NCI-H1092 (cell line): Measurements from ENCODE around the gene ADISSP.

ENCODE experiments used
- DNase-seq: peaks from one replicate; lab custom pipeline; 2025; lab: John Stamatoyannopoulos, UW

The ADISSP gene

DNA sequence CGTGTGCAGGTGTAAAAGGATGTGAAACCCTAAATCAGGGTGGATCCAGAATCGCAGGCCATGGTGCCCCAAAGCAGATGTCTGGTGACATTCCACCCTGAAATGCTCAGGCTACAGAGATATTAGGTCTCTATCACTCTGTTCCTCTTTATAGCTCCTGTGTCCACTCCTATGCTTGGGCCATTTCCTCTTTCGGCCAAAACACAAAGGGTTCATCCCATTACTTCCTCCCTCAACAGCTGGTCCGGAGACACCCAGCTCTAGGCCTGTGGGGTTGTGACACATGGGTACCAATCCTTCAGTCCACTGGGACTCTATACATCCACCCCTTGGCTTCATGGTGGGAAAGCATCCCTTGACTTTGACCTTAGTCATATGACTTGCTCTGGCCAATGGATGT lies 53.5 kb downstream of the ADISSP start:
- no peak for DNase-seq

DNA sequence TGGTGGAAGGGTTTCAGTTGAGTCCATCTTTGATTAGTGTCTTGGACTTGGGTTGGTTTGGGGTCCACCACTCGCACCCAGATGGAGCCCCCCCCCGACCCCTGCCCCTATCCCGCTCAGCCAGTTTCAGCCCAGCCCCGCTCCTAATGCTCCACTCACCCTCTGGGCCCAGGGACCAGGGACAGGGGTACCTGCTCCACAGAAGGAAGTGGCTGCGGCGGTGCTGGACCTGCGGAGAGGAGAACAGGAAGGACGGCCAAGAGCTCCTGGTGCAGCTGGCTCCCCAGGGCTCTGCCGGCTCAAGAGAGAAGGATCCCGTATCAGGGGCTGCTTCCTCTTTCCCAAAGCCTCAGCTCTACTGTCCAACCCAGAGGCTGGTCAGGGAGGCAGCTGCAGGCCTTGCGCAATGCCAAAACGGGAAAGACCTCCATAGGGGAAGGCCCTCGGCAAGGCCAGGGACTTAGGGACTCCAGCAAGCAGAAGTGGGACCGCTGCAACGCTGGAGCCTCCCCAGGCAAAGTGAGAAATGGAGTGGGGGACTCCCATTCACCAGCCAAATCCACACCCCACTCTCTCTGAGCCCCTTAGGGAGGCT lies 55.2 kb downstream of the ADISSP start, which contains the start of gene SIGLEC1:
TSS of gene SIGLEC1 (minus strand) at position 322 of the 595 bp plus-strand sequence. CDS start 5,472 bp downstream, outside the sequence.
- no peak for DNase-seq

- DNase-seq: no peak
Observed at GRCh38 chr20:3711484-3711941, 56.0 kb downstream of the ADISSP start.

GRCh38 chr20:3710703-3711483 lies 56.7 kb downstream of the ADISSP start:
- DNase-seq: peak; percentile 21

- no peak for DNase-seq
Observed at GRCh38 chr20:3710011-3710466, 57.5 kb downstream of the ADISSP start.

- no peak for DNase-seq
Observed at GRCh38 chr20:3707508-3707899, 60.0 kb downstream of the ADISSP start.

DNA sequence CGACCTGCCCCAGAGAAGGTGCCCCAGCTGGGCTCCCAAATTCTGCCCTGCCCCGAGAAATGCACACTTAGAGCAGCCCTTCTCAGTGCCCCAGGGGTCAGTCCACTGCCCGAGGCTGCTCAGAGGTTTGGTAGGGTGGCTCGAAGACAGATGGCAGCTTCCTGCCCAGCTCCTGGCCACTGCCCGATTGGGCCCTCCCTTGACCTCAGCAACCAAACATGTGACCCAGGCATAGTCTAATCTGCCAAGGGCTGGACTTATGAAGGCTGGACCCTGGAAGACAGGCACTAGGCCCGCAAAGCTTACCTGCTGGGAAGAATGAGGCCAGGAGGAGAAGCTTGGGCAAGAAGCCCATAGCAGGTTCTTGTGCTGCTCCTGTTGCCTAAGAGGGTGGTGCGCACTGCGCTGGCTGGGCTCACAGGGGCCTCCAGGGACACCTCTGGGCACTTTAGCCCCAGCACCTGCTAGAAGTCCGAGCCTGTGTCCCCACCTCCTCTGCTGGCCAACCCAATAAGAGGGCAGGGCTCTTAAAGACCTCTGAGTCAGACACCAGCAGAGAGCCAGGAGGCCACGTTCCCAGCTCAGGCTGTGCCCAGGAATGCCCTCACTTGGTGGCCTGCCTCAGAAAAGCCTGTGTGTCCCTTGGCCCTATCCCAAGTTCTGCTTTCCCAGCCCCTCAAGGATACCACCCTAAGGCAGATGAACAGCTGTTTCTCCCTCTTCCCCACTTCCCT lies 60.6 kb downstream of the ADISSP start:
- no peak for DNase-seq

DNA sequence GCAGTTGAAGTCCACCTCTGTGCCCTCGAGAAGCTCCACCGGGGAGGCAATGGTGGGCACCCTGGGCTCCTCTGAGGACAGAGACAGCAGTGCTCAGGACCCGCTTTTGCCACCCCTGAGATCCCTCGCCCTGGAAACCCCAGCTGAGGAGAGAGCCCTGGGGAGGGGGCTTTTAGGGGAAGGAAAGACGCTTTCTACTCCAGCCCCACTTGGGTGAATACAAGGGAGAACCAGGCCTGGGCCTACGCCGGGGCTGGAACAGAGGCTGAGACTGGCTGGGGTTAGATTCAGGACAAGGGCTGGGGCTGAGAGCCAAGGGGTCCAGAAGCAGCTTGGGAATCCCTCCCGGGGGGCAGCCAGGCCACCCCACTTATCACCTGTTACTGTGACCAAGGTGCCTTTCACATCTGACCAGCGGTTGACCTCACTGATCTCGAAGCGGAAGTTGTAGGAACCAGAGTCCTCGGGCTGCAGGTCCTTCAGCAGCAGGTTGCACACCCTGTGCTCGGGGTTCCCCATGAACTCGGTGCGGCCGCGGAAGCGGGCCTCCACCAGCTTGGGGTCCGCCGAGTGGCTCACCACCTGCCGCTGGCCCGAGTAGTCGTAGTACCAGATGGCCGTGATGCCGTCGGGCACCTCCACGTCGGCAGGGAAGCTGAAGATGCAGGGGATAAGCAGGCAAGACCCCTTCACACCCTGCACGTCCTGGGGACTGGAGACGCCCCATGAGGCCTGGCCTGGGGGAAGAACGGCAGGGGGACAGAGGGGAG lies 61.4 kb downstream of the ADISSP start:
- no peak for DNase-seq

DNA sequence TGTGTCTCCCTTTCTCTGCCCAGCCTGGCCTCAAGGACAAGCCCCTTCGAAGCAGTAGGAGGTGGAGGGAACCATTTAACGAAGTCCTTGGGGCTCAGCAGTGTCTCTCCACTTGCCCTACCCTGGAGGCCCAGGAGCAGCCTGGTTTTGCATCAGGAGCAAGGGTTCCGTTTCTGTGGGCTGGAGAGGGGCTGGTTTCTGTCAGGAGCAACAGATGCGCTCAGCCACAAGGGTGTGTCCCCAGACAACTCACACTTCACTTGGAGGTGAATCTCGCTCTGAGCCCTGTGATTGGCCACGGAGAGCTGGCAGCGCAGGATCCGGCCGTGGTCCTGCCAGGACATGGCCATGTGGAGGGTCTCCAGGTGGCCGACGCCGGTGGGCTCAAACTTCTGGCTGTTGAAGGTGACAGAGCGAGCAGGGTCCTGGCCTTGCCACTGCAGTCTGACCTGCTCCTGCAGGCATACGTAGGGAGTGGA lies 62.0 kb downstream of the ADISSP start:
- DNase-seq: no peak

- no peak for DNase-seq
Observed at GRCh38 chr20:3704087-3704486, 63.5 kb downstream of the ADISSP start.
